T-helper 1 cell (primary cell): Measurements from ENCODE around the gene IGFALS.
"Not testable (repeated sequence)": the region's sequence is repeated elsewhere in the genome, so short reads cannot be mapped to it uniquely, and the experiment has no call there.

Experiments used
- DNase-seq, 5 donors: peaks; one replicate each; pipeline ENCODE4 v3.0.0-alpha.2; 2012 to 2020

The IGFALS gene

DNA sequence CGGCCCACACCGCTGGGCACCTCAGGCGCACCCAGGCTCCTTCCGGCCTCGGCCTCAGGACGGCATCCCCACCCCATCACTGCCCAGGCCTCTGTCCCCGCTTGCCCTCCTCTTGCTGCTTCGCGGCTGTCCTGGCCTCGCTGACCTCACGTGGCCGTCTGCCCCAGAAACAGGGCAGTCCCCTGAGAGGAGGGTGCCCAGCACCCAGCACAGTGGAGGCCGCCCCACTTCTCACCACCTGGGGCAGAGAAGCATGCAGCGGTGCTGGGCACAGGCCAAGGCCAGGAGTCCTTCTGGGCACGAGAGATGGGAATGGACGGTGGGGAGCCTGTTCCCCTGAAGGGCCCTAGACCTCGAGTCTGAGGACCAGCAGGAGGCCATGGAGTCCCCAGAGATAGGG is 24.2 kb upstream of the IGFALS start:
- DNase-seq = no peak

DNA sequence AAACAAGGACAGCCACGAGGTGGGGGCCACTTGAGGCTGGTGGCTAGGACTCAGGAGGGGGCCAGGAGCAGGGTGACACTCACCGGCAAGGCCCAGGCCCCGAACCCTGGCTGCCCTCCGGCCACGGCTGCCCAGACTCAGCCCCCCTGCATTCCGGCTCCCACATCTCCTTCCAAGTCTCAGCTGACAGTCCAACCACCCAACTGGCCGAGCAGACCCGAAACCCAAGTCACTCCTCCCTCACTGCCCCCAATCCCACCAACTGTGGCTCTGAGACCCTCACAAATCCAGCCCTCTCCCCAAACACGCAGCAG is 23.7 kb upstream of the IGFALS start:
- no peak for DNase-seq

DNA sequence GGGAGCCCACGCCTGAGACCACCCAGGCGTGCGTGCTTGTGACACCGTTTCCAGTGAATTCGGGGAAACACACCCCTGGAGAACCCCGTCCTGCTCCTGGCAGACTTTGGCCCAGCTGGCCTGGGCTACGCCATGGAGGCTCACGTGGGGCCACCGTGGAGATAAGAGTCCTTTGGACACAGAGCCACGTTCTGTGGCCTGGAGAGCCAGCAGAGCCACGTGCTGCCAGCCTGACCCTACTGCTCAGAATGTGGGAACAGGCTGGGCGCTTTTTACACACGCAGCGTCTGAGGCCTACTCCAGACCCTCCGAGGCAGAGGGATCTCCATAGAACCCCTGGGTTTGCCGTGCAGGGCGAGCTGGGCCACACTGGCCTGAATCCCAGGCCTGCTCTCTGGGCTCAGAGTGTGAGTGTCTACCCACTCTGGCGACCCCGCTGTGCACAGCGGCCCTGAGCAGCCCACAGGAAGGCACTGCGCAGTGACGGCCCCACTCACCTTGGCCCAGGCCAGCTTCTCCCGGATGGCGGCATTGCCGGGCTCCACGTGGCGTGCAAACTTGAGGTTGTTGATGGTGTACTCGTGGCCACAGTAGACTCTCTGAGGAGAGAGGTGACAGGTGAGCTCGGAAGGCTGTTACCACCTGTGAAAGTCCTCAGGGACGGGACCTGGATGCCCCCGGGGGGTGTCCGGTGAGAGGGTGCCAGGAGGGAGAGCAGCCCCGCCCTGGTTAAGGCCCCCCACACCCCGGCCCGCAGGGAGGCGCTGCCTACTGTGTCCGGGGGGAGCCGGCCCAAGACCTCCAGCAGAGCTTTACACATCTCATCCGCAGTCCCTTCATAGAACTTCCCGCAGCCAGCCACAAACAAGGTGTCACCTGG is 23.1 kb upstream of the IGFALS start:
- DNase-seq = no peak

DNA sequence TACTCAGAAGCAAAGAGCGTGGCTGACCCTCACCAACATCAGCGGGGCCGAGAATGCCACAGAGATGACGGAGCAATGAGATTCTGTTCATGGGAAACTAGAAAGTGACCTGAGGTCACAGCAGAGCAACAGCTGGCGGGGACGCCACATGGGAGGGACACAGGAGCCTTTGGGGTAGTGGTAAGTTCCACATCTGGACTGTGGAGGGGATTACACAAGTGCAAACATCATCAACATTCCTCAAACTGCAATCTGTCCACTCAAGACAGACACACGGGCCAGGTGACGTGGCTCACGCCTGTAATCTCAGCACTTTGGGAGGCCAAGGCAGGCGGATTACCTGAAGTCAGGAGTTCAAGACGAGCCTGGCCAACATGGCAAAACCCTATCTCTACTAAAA is 22.0 kb upstream of the IGFALS start:
- DNase-seq = no peak

DNA sequence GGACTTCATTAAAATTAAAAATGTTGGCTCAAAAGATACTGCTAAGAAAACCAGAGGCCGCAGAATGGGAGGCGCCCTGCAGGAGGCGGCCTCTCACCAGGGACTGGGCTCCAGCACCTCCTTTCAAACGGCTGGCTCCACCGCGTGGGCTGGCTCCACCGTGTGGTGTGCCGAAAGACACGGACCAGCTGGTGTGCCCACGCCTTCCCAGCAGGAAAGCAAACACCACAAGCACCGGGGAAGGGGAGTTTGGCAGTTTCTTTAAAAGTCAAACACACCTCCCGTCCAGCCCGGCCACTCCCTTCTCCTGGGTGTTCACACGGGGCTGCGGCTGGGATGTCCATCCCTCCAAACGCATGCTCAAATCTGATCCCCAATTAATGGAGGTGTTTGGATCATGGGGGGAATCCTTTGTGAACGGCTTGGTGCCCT is 19.2 kb upstream of the IGFALS start:
- DNase-seq = peak in 2 of 5 donors; percentile 29 to 43

- DNase-seq = no peak
Measured at GRCh38 chr16:1810536-1810935, 17.0 kb upstream of the IGFALS start.

DNA sequence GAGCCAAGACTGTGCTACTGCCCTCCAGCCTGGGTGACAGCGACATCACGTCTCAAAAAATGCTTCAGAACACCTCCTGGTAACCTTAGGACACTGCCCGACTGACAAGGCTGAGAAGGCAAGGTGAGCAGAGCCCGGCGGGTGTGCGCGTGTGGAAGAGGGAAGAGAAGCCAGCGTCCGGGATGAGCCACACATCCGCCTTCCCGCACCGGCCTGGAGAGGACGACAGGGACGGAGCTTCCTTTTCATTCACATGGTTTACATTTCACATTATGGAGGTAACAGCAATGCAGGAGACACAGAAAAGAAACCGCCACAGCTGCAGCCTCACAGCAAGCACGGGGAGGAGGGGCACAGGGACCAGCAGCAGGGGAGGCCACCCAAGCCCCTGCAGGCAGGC is 16.6 kb upstream of the IGFALS start:
- DNase-seq = no peak

GRCh38 chr16:1809281-1809801 is 15.8 kb upstream of the IGFALS start:
- DNase-seq = no peak

DNA sequence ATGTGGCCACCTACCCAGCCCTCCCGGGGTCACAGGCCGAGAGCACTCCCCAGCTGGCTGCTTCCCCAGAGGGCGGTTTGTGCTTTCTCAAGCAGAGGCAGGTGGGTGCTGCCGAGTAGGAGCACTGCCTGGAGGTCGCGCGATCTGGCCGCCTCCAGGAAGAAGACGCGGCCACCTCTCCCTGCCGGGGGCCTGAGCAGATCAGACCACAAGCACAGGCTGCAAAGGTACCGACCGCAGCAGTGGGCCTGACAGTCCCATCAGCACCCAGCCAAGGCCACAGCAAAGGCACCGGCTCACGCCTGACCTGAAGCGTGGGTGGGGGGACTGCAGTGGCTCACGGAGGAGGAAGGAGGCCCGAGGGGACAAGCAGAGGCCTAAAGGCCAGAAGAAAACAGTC is 15.2 kb upstream of the IGFALS start:
- DNase-seq = no peak

- no peak for DNase-seq
Measured at GRCh38 chr16:1807626-1808025, 14.1 kb upstream of the IGFALS start.

- DNase-seq = no peak
Measured at GRCh38 chr16:1800701-1801100, 7.2 kb upstream of the IGFALS start.

- DNase-seq = not testable (repeated sequence)
Measured at GRCh38 chr16:1799263-1799662, 5.8 kb upstream of the IGFALS start.

DNA sequence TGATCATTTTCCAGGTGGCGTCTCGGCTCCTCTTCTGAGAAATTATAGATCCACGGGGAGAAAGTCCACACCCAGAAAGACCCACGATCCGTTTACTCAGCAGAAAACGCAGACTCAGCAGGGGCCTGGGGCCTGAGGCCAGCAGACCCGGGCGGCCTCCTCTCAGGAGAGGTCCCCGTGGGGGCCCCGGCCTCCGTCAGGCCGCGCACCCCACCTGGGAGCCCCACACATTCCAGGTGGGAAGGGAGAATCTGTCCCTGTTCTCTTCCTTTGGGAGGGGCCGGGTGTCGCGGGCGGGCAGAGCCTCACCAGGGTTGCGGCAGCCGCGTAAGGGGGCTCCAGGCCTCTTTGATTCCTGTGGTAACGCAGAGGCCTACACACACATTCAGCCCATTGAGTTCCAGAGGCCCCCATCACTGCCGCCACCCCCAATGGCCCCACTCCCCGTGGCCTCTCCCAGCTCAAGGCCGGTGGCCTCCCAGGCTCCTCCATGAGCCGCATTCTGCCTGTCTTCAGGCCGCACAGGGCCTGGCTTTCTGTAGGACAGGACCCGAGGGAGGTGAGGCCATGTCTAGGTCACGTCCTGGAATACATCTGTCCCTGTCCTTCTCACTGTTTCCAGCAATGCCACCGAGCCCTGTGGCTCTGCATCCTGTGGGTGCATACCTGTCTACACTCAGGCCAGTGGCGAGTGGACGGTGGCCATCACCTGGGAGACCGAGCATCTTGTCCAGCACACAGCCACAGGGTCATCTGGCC is 1.6 kb upstream of the IGFALS start:
- no peak for DNase-seq

DNA sequence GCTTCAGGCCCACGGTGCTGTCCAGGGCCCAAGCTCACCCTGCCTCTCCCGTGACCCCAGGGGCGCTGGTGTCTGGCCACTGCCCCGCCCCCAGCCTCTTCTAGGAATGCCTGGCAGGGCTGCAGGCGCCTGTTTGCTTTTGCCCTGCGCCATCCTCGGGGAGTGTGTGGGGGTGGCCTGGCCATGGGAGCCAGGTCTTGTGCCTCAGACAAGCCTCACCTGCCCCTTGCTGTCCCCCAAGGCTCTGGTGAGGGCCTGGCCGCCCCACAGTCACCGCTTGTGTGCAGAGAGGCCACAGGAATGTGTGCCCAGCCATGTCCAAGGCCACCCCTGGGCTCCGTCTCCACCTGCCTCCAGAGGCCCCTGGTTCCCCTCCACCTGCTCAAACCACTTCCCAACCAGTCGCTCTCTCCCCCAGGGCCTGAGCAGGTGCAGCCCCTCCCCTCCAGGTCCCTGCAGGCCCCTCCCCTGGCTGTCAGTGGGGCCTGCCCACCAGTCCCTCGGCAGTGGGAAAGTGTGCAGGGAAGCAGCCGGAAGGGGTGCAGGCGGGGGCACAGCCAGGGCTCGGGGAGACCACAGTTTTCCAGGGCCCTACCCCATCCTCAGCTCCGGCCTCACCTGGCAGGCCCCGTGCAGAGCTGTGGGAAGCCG is 841 bp upstream of the IGFALS start:
- DNase-seq = peak in 1 of 5 donors; percentile 12

DNA sequence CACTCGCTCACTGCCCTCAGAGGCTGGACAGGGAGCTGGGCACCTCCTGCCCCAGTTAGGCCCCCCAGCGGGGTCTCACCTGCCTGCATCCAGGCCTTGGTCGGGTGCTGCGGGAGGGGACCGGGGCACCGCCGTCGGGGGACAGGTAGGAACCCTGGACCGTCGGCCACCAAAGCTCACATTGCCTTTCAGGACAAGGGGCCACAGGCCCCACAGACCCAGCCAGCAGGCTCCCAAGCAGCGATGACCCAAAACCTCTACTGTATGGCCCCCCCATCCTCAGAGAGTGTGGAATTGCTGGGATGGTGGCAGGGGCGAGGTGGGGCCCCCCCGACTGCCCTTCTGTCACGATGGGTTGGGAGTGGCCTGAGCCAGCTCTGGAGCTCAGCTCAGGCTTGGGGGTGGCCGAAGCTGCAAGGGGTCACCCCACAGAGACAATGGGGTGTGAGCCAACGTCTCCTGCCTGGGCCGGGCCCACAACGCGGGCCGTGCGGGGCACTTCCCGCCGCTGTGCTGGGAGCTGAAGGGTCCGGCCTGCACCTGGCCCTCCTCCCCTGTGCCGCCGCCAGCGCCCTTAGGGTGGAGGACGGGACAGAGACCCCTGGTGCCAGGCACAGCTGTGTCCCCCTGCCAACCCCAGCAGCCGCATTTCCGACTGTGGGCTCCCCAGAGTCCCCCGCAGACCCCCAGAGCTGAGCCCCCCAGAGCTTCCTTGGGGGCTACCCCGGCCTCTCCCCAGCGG is 498 bp downstream of the IGFALS start:
- DNase-seq = peak in 1 of 5 donors; percentile 9

- DNase-seq = peak in 2 of 5 donors; percentile 1 to 11
Measured at GRCh38 chr16:1791943-1792812, 1.3 kb downstream of the IGFALS start.

DNA sequence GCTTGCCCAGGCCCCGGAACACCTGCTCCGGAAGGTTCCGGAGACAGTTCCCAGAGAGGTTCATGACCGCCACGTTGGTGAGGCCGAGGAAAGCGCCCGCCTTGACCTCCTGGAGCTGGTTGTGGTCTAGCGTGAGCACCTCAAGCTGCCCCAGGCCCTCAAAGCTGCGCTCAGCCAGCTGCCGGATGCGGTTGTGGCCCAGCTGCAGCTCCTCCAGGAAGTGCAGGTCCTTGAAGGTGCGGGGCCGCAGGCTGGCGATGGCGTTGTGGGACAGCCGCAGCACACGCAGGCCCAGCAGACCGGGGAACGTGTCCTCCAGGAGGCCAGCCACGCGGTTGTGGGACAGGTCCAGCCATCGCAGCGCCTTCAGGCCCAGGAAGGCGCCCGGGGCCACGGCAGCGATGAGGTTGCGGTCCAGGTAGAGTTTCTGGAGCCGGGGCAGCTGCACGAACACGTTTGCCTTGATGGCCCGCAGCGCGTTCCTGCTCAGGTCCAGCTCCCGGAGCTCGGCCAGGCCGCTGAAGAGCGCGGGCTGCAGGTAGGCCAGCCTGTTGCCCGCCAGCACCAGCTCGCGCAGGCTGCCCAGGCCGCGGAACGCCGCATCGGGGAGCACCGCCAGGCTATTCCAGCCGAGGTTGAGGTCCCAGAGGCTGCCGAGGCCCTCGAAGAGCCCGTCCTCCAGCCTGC is 2.1 kb downstream of the IGFALS start:
- DNase-seq = peak in 1 of 5 donors; percentile 9

GRCh38 chr16:1790611-1791255 is 2.8 kb downstream of the IGFALS start:
- DNase-seq = peak in 1 of 5 donors; percentile 7

- DNase-seq = no peak
Measured at GRCh38 chr16:1790261-1790610, 3.3 kb downstream of the IGFALS start.

- peak in 1 of 5 donors; percentile 15 for DNase-seq
Measured at GRCh38 chr16:1789643-1790045, 3.9 kb downstream of the IGFALS start.
